ENCODE data around the gene NT5C1A. TPM values are rescaled to one million over a fixed set of nuclear protein-coding genes. Genes with fewer than 3 reads are reported as not detected.

NT5C1A gene
- polyA plus RNA-seq, 1 donor from 2014 or later, result not detected

GRCh38 chr1:39704757-39705156 is 32.9 kb upstream of the NT5C1A start:
- no peaks in the 10 kb centered on the region for H3K9me2 ChIP-seq (ENCODE audit: insufficient read depth, low read length)
- H2AFZ ChIP-seq (ENCODE audit: low read depth, low read length), result no peak overlapping the region
- no peaks in the 10 kb centered on the region for H3K36me3 ChIP-seq (ENCODE audit: insufficient read depth, low read length)
- H3K4me3 ChIP-seq (ENCODE audit: low read length), result no peak overlapping the region
- no peak overlapping the region for H3K4me2 ChIP-seq (ENCODE audit: low read length)
- H3K27ac ChIP-seq (ENCODE audit: low read length), result no peak overlapping the region
- no peaks in the 10 kb centered on the region for H3F3A ChIP-seq (ENCODE audit: insufficient read depth, low read length, poor library complexity, severe bottlenecking)
- H3K79me2 ChIP-seq (replicated peaks; ENCODE audit: insufficient read depth, low read length), result no peaks in the 10 kb centered on the region
- peaks cover 8% of the 10 kb centered on the region for H3K27me3 ChIP-seq (ENCODE audit: insufficient read depth, low read depth, low read length)
- no peaks in the 10 kb centered on the region for H4K20me1 ChIP-seq (ENCODE audit: insufficient read depth)
- no peaks in the 10 kb centered on the region for H3K9me3 ChIP-seq (ENCODE audit: low read length)
- H3K9ac ChIP-seq (ENCODE audit: low read length), result no peak overlapping the region
- TF ChIP-seq EZH2 (IDR thresholded peaks at IDR 0.05; ENCODE audit: borderline replicate concordance, insufficient read depth, low read length, poor library complexity, severe bottlenecking), result no peak
- no peak for TF ChIP-seq MXI1 (conservative IDR thresholded peaks at IDR 0.05; ENCODE audit: poor library complexity, severe bottlenecking)
- no peak for TF ChIP-seq REST (IDR thresholded peaks at IDR 0.05; ENCODE audit: borderline replicate concordance)
- no peak for TF ChIP-seq RAD21 (conservative IDR thresholded peaks at IDR 0.05)
- TF ChIP-seq CTCF (IDR thresholded peaks at IDR 0.05; ENCODE audit: poor library complexity, severe bottlenecking), result no peak
- no peak for TF ChIP-seq TAF1 (IDR thresholded peaks at IDR 0.05; ENCODE audit: low read depth)
- TF ChIP-seq SMC3 (conservative IDR thresholded peaks at IDR 0.05; ENCODE audit: poor library complexity), result no peak
- no peak for TF ChIP-seq POLR2AphosphoS5 (IDR thresholded peaks at IDR 0.05)
- no peak for TF ChIP-seq EP300 (conservative IDR thresholded peaks at IDR 0.05; ENCODE audit: poor library complexity, severe bottlenecking)

- H3K4me2 ChIP-seq (ENCODE audit: low read length), result no peak overlapping the region
- no peaks in the 10 kb centered on the region for H3K36me3 ChIP-seq (ENCODE audit: insufficient read depth, low read length)
- H3K79me2 ChIP-seq (replicated peaks; ENCODE audit: insufficient read depth, low read length), result no peaks in the 10 kb centered on the region
- H3K9me2 ChIP-seq (ENCODE audit: insufficient read depth, low read length), result no peaks in the 10 kb centered on the region
- no peak overlapping the region for H3K9ac ChIP-seq (ENCODE audit: low read length)
- no peak overlapping the region for H3K4me3 ChIP-seq (ENCODE audit: low read length)
- no peaks in the 10 kb centered on the region for H3F3A ChIP-seq (ENCODE audit: insufficient read depth, low read length, poor library complexity, severe bottlenecking)
- H3K9me3 ChIP-seq (ENCODE audit: low read length), result peaks cover 3% of the 10 kb centered on the region
- H3K27me3 ChIP-seq (ENCODE audit: insufficient read depth, low read depth, low read length), result peaks cover 14% of the 10 kb centered on the region
- no peak overlapping the region for H3K27ac ChIP-seq (ENCODE audit: low read length)
- H4K20me1 ChIP-seq (ENCODE audit: insufficient read depth), result no peaks in the 10 kb centered on the region
- H2AFZ ChIP-seq (ENCODE audit: low read depth, low read length), result no peak overlapping the region
- TF ChIP-seq POLR2AphosphoS5 (IDR thresholded peaks at IDR 0.05) (no peak), REST (IDR thresholded peaks at IDR 0.05; ENCODE audit: borderline replicate concordance) (no peak), RAD21 (conservative IDR thresholded peaks at IDR 0.05) (no peak), CTCF (IDR thresholded peaks at IDR 0.05; ENCODE audit: poor library complexity, severe bottlenecking) (no peak), TAF1 (IDR thresholded peaks at IDR 0.05; ENCODE audit: low read depth) (no peak), MXI1 (conservative IDR thresholded peaks at IDR 0.05; ENCODE audit: poor library complexity, severe bottlenecking) (no peak), SMC3 (conservative IDR thresholded peaks at IDR 0.05; ENCODE audit: poor library complexity) (no peak), EP300 (conservative IDR thresholded peaks at IDR 0.05; ENCODE audit: poor library complexity, severe bottlenecking) (no peak), EZH2 (IDR thresholded peaks at IDR 0.05; ENCODE audit: borderline replicate concordance, insufficient read depth, low read length, poor library complexity, severe bottlenecking) (no peak)
Observed at GRCh38 chr1:39701049-39701439, 29.1 kb upstream of the NT5C1A start.
